Adrenal gland (tissue), 5 donors: ENCODE measurements around the gene ANK3.

Experiments
- POLR2A ChIP-seq, 2 donors: fragments of 450-650 bp; IDR thresholded peaks; one replicate each; pipeline ENCODE4 v1.6.1; 2017; ENCODE audit warnings: antibody characterized with exemption in 2 of 2, mild to moderate bottlenecking in 2 of 2, moderate library complexity in 1 of 2
- TF ChIP-seq, protein P1 (sequence below), 6 experiments: fragments of 450-650 bp in 4 of 6; fragments of 200-600 bp in 2 of 6; sonication (generic) in 1 of 6; IDR thresholded peaks; 1 replicate in 5 of 6; 2 replicates in 1 of 6; pipeline versions ENCODE4 v1.5.1 to v1.8.0; 2016 to 2021; ENCODE audit warnings: antibody characterized with exemption in 6 of 6, mild to moderate bottlenecking in 2 of 6, moderate library complexity in 1 of 6
- donor health status: DM: no; HTN: no; CAD: no.

DNA sequence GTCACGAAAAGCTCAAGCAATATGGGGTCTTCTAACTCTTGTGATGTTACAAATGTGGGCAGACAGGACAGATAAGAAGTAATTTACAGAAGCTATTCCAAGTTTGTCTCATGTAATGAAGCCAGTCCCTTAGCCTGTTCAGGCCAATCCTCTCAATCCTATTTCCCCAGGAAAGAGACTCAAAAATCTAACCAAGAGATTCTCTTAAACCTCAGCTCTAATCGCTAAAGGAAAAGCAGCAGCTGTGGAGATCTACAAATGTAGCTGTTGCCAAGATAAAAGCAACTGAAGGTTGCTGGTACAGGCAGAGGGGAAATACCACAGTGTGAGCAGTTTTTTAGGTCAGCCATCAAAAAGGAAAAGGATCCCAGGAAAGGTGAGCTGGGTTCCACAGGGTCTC, 39.3 kb downstream of the ANK3 start:
- TF ChIP-seq, protein P1, sequence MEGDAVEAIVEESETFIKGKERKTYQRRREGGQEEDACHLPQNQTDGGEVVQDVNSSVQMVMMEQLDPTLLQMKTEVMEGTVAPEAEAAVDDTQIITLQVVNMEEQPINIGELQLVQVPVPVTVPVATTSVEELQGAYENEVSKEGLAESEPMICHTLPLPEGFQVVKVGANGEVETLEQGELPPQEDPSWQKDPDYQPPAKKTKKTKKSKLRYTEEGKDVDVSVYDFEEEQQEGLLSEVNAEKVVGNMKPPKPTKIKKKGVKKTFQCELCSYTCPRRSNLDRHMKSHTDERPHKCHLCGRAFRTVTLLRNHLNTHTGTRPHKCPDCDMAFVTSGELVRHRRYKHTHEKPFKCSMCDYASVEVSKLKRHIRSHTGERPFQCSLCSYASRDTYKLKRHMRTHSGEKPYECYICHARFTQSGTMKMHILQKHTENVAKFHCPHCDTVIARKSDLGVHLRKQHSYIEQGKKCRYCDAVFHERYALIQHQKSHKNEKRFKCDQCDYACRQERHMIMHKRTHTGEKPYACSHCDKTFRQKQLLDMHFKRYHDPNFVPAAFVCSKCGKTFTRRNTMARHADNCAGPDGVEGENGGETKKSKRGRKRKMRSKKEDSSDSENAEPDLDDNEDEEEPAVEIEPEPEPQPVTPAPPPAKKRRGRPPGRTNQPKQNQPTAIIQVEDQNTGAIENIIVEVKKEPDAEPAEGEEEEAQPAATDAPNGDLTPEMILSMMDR (IDR thresholded peaks at IDR 0.05): no peak
- TF ChIP-seq POLR2A (IDR thresholded peaks at IDR 0.05): no peak
